GM18526 (cell line): ENCODE measurements around the gene KIF26B.

Experiments
- POLR2A ChIP-seq: IDR thresholded peaks from 3 replicates; pipeline ENCODE4 v1.6.1; 2011; ENCODE audit not compliant: insufficient read length; ENCODE audit errors: extremely low read depth

KIF26B gene

GRCh38 chr1:245404952-245405351 lies 250.2 kb downstream of the KIF26B start:
- TF ChIP-seq POLR2A, result no peak

- no peak for TF ChIP-seq POLR2A
These were observed 251.6 kb downstream of the KIF26B start for GRCh38 chr1:245406426-245406825.

GRCh38 chr1:245407983-245408382 lies 253.2 kb downstream of the KIF26B start:
- TF ChIP-seq POLR2A, result no peak

GRCh38 chr1:245409341-245410195 lies 254.8 kb downstream of the KIF26B start:
- TF ChIP-seq POLR2A, result no peak

GRCh38 chr1:245411245-245412036 lies 256.7 kb downstream of the KIF26B start:
- TF ChIP-seq POLR2A, result no peak

- no peak for TF ChIP-seq POLR2A
These were observed 257.5 kb downstream of the KIF26B start for GRCh38 chr1:245412306-245412705.

- TF ChIP-seq POLR2A, result no peak
These were observed 262.0 kb downstream of the KIF26B start for GRCh38 chr1:245416781-245417180.

GRCh38 chr1:245418077-245418476 lies 263.3 kb downstream of the KIF26B start:
- no peak for TF ChIP-seq POLR2A

GRCh38 chr1:245419461-245419978 lies 264.7 kb downstream of the KIF26B start:
- no peak for TF ChIP-seq POLR2A

- TF ChIP-seq POLR2A, result no peak
These were observed 265.2 kb downstream of the KIF26B start for GRCh38 chr1:245419989-245420388.

- no peak for TF ChIP-seq POLR2A
These were observed 266.1 kb downstream of the KIF26B start for GRCh38 chr1:245420926-245421325.

- no peak for TF ChIP-seq POLR2A
These were observed 273.9 kb downstream of the KIF26B start for GRCh38 chr1:245428681-245429080.

GRCh38 chr1:245431706-245432105 lies 276.9 kb downstream of the KIF26B start:
- TF ChIP-seq POLR2A, result no peak

GRCh38 chr1:245432228-245432875 lies 277.6 kb downstream of the KIF26B start:
- TF ChIP-seq POLR2A, result no peak

GRCh38 chr1:245433561-245433960 lies 278.8 kb downstream of the KIF26B start:
- no peak for TF ChIP-seq POLR2A
